ENCODE results near the gene PLCL2.

PLCL2 gene

GRCh38 chr3:17110660-17111396 is 226.1 kb downstream of the PLCL2 start:
- 0 out of 2 replicates have a peak, but pooled peaks cover 3% of the 10 kb centered on the region for H3K4me1 ChIP-seq (ENCODE audit: control insufficient read depth, insufficient read depth, low read length)

GRCh38 chr3:17111586-17111985 is 226.8 kb downstream of the PLCL2 start:
- Histone ChIP-seq H3K27ac (ENCODE audit: low read depth, low read length) (no peak overlapping the region), H3K9me3 (ENCODE audit: control insufficient read depth, insufficient read depth, low read depth, low read length) (no peaks in the 10 kb centered on the region), H3K27me3 (ENCODE audit: control insufficient read depth, insufficient read depth, low read length) (no peaks in the 10 kb centered on the region), H3K4me1 (ENCODE audit: control insufficient read depth, insufficient read depth, low read length) (0 out of 2 replicates have a peak, but pooled peaks cover 3% of the 10 kb centered on the region), H3K4me3 (ENCODE audit: low read depth, low read length) (no peak overlapping the region), H3K36me3 (ENCODE audit: control insufficient read depth, insufficient read depth, low read length) (no peaks in the 10 kb centered on the region), H3K9ac (ENCODE audit: low read length) (no peak overlapping the region)

More at GRCh38 chr3:17110660-17111396, 226.1 kb downstream of the PLCL2 start:
- Histone ChIP-seq H3K9ac (ENCODE audit: low read length) (no peak overlapping the region), H3K36me3 (ENCODE audit: control insufficient read depth, insufficient read depth, low read length) (no peaks in the 10 kb centered on the region), H3K4me3 (ENCODE audit: low read depth, low read length) (no peak overlapping the region), H3K27ac (ENCODE audit: low read depth, low read length) (no peak overlapping the region), H3K27me3 (ENCODE audit: control insufficient read depth, insufficient read depth, low read length) (no peaks in the 10 kb centered on the region), H3K9me3 (ENCODE audit: control insufficient read depth, insufficient read depth, low read depth, low read length) (no peaks in the 10 kb centered on the region)

GRCh38 chr3:17115186-17115585 is 230.4 kb downstream of the PLCL2 start:
- H3K4me3 ChIP-seq (ENCODE audit: low read depth, low read length) = no peak overlapping the region
- no peaks in the 10 kb centered on the region for H3K36me3 ChIP-seq (ENCODE audit: control insufficient read depth, insufficient read depth, low read length)
- H3K27me3 ChIP-seq (ENCODE audit: control insufficient read depth, insufficient read depth, low read length) = no peaks in the 10 kb centered on the region
- 0 out of 2 replicates have a peak, but pooled peaks cover 3% of the 10 kb centered on the region for H3K4me1 ChIP-seq (ENCODE audit: control insufficient read depth, insufficient read depth, low read length)
- no peaks in the 10 kb centered on the region; the same call in 1 of the 2 replicates for H3K9me3 ChIP-seq (ENCODE audit: control insufficient read depth, insufficient read depth, low read depth, low read length)
- no peak overlapping the region for H3K27ac ChIP-seq (ENCODE audit: low read depth, low read length)
- no peak overlapping the region for H3K9ac ChIP-seq (ENCODE audit: low read length)

- Histone ChIP-seq H3K4me1 (ENCODE audit: control insufficient read depth, insufficient read depth, low read length) (0 out of 2 replicates have a peak, but pooled peaks cover under 1% of the 10 kb centered on the region), H3K4me3 (ENCODE audit: low read depth, low read length) (no peak overlapping the region), H3K9ac (ENCODE audit: low read length) (no peak overlapping the region), H3K27ac (ENCODE audit: low read depth, low read length) (no peak overlapping the region), H3K27me3 (ENCODE audit: control insufficient read depth, insufficient read depth, low read length) (no peaks in the 10 kb centered on the region), H3K36me3 (ENCODE audit: control insufficient read depth, insufficient read depth, low read length) (no peaks in the 10 kb centered on the region), H3K9me3 (ENCODE audit: control insufficient read depth, insufficient read depth, low read depth, low read length) (no peaks in the 10 kb centered on the region; the same call in 1 of the 2 replicates)
Measured at GRCh38 chr3:17116007-17116600, 231.3 kb downstream of the PLCL2 start.

- no peaks in the 10 kb centered on the region for H3K27me3 ChIP-seq (ENCODE audit: control insufficient read depth, insufficient read depth, low read length)
- H3K9ac ChIP-seq (ENCODE audit: low read length) = no peak overlapping the region
- H3K9me3 ChIP-seq (ENCODE audit: control insufficient read depth, insufficient read depth, low read depth, low read length) = peaks cover 5% of the 10 kb centered on the region
- H3K36me3 ChIP-seq (ENCODE audit: control insufficient read depth, insufficient read depth, low read length) = no peaks in the 10 kb centered on the region
- H3K4me1 ChIP-seq (ENCODE audit: control insufficient read depth, insufficient read depth, low read length) = no peaks in the 10 kb centered on the region
- H3K27ac ChIP-seq (ENCODE audit: low read depth, low read length) = no peak overlapping the region
- H3K4me3 ChIP-seq (ENCODE audit: low read depth, low read length) = no peak overlapping the region
Measured at GRCh38 chr3:17118771-17119170, 234.0 kb downstream of the PLCL2 start.

- Histone ChIP-seq H3K4me3 (ENCODE audit: low read depth, low read length) (no peak overlapping the region), H3K27ac (ENCODE audit: low read depth, low read length) (no peak overlapping the region), H3K27me3 (ENCODE audit: control insufficient read depth, insufficient read depth, low read length) (no peaks in the 10 kb centered on the region), H3K36me3 (ENCODE audit: control insufficient read depth, insufficient read depth, low read length) (no peaks in the 10 kb centered on the region), H3K9ac (ENCODE audit: low read length) (no peak overlapping the region), H3K4me1 (ENCODE audit: control insufficient read depth, insufficient read depth, low read length) (no peaks in the 10 kb centered on the region), H3K9me3 (ENCODE audit: control insufficient read depth, insufficient read depth, low read depth, low read length) (peaks cover 5% of the 10 kb centered on the region)
Measured at GRCh38 chr3:17119201-17120072, 234.7 kb downstream of the PLCL2 start.

GRCh38 chr3:17120115-17120514 is 235.4 kb downstream of the PLCL2 start:
- Histone ChIP-seq H3K4me1 (ENCODE audit: control insufficient read depth, insufficient read depth, low read length) (no peaks in the 10 kb centered on the region), H3K4me3 (ENCODE audit: low read depth, low read length) (no peak overlapping the region), H3K27me3 (ENCODE audit: control insufficient read depth, insufficient read depth, low read length) (no peaks in the 10 kb centered on the region), H3K27ac (ENCODE audit: low read depth, low read length) (no peak overlapping the region), H3K9me3 (ENCODE audit: control insufficient read depth, insufficient read depth, low read depth, low read length) (peaks cover 5% of the 10 kb centered on the region), H3K36me3 (ENCODE audit: control insufficient read depth, insufficient read depth, low read length) (no peaks in the 10 kb centered on the region), H3K9ac (ENCODE audit: low read length) (no peak overlapping the region)

- H3K4me3 ChIP-seq (ENCODE audit: low read depth, low read length) = no peak overlapping the region
Measured at GRCh38 chr3:17121336-17121735, 236.6 kb downstream of the PLCL2 start.

GRCh38 chr3:17122758-17123157 is 238.0 kb downstream of the PLCL2 start:
- Histone ChIP-seq H3K36me3 (ENCODE audit: control insufficient read depth, insufficient read depth, low read length) (no peaks in the 10 kb centered on the region), H3K27ac (ENCODE audit: low read depth, low read length) (no peak overlapping the region), H3K27me3 (ENCODE audit: control insufficient read depth, insufficient read depth, low read length) (no peaks in the 10 kb centered on the region), H3K9ac (ENCODE audit: low read length) (no peak overlapping the region), H3K9me3 (ENCODE audit: control insufficient read depth, insufficient read depth, low read depth, low read length) (peaks cover 5% of the 10 kb centered on the region), H3K4me3 (ENCODE audit: low read depth, low read length) (no peak overlapping the region), H3K4me1 (ENCODE audit: control insufficient read depth, insufficient read depth, low read length) (no peaks in the 10 kb centered on the region)

More at GRCh38 chr3:17121336-17121735, 236.6 kb downstream of the PLCL2 start:
- Histone ChIP-seq H3K27ac (ENCODE audit: low read depth, low read length) (no peak overlapping the region), H3K9ac (ENCODE audit: low read length) (no peak overlapping the region), H3K9me3 (ENCODE audit: control insufficient read depth, insufficient read depth, low read depth, low read length) (peaks cover 5% of the 10 kb centered on the region), H3K27me3 (ENCODE audit: control insufficient read depth, insufficient read depth, low read length) (no peaks in the 10 kb centered on the region), H3K36me3 (ENCODE audit: control insufficient read depth, insufficient read depth, low read length) (no peaks in the 10 kb centered on the region), H3K4me1 (ENCODE audit: control insufficient read depth, insufficient read depth, low read length) (no peaks in the 10 kb centered on the region)

- Histone ChIP-seq H3K36me3 (ENCODE audit: control insufficient read depth, insufficient read depth, low read length) (no peaks in the 10 kb centered on the region), H3K9ac (ENCODE audit: low read length) (no peak overlapping the region)
Measured at GRCh38 chr3:17125738-17126442, 241.1 kb downstream of the PLCL2 start.

More at GRCh38 chr3:17125738-17126442, 241.1 kb downstream of the PLCL2 start:
- no peaks in the 10 kb centered on the region for H3K27me3 ChIP-seq (ENCODE audit: control insufficient read depth, insufficient read depth, low read length)
- H3K4me1 ChIP-seq (ENCODE audit: control insufficient read depth, insufficient read depth, low read length) = no peaks in the 10 kb centered on the region
- peaks cover 11% of the 10 kb centered on the region for H3K9me3 ChIP-seq (ENCODE audit: control insufficient read depth, insufficient read depth, low read depth, low read length)
- no peak overlapping the region for H3K27ac ChIP-seq (ENCODE audit: low read depth, low read length)
- H3K4me3 ChIP-seq (ENCODE audit: low read depth, low read length) = no peak overlapping the region

Measured in HUES6 (cell line).